ENCODE results near the gene LSAMP. TPM values are rescaled to one million over a fixed set of nuclear protein-coding genes. Genes with fewer than 3 reads are reported as not detected.

LSAMP gene
- total and polyA plus RNA-seq, 2 of the 4 experiments (the other 2 are of a cell fraction) = 7.9 to 8.0 TPM

DNA sequence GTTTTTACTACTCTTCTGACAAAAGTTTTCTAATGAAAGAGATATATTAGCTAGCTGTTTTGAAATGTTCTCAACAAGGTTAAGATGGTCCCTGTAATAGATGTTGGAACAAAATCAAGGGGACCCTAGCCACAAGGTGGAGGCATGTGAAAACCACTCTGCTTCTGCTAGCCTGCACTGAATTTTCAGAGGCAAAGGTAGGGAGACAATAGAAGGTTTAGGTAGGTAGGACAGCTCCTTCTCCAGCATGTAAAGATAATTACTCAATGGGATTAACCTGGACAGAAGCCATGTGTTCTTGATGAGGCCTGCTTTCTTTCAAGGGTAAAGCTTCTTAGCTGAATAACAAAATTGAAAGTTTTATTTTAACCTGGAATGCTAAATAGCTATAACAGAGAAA lies 333.5 kb downstream of the LSAMP start:
- no peak overlapping the region for H3K27ac ChIP-seq (ENCODE audit: insufficient read depth, low read length)
- BruUV-seq (replicated peaks) = no TSS peak
- H2BK5ac ChIP-seq (ENCODE audit: low read depth, low read length, poor library complexity, severe bottlenecking) = no peak overlapping the region
- H3K14ac ChIP-seq (replicated peaks; ENCODE audit: low read depth, low read length) = no peak overlapping the region
- H3K56ac ChIP-seq (ENCODE audit: extremely low read depth, insufficient read depth, low read length) = no peak overlapping the region
- in situ Hi-C loops (cut with MboI; ENCODE audit: low sequenced_read_pairs) = no loop called here
- no peak overlapping the region for H3K4me2 ChIP-seq (ENCODE audit: low read depth, low read length)
- ATAC-seq (ENCODE audit: low read depth) (no peak), DNase-seq (no peak)
- dilution Hi-C loops (cut with HindIII; ENCODE audit: low sequenced_read_pairs, unreplicated experiment) = no loop called here
- TF ChIP-seq RCOR1 (IDR thresholded peaks at IDR 0.05; ENCODE audit: insufficient replicate concordance, low read length) = no peak
- TF ChIP-seq, protein P1, sequence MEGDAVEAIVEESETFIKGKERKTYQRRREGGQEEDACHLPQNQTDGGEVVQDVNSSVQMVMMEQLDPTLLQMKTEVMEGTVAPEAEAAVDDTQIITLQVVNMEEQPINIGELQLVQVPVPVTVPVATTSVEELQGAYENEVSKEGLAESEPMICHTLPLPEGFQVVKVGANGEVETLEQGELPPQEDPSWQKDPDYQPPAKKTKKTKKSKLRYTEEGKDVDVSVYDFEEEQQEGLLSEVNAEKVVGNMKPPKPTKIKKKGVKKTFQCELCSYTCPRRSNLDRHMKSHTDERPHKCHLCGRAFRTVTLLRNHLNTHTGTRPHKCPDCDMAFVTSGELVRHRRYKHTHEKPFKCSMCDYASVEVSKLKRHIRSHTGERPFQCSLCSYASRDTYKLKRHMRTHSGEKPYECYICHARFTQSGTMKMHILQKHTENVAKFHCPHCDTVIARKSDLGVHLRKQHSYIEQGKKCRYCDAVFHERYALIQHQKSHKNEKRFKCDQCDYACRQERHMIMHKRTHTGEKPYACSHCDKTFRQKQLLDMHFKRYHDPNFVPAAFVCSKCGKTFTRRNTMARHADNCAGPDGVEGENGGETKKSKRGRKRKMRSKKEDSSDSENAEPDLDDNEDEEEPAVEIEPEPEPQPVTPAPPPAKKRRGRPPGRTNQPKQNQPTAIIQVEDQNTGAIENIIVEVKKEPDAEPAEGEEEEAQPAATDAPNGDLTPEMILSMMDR (conservative IDR thresholded peaks at IDR 0.05; ENCODE audit: low read depth, low read length) = no peak
- no peak for TF ChIP-seq BHLHE40 (IDR thresholded peaks at IDR 0.05; ENCODE audit: low read depth, low read length)
- TF ChIP-seq MXI1 (IDR thresholded peaks at IDR 0.05; ENCODE audit: borderline replicate concordance, low read depth, low read length) = no peak
- no peak for TF ChIP-seq POLR2A (IDR thresholded peaks at IDR 0.05; ENCODE audit: low read depth, low read length)
- no peak for TF ChIP-seq RAD21 (IDR thresholded peaks at IDR 0.05; ENCODE audit: low read length)
- no peak for TF ChIP-seq CEBPB (IDR thresholded peaks at IDR 0.05; ENCODE audit: low read depth, low read length)
- no peak for TF ChIP-seq FOS (IDR thresholded peaks at IDR 0.05; ENCODE audit: low read depth, low read length)
- H4K91ac ChIP-seq (ENCODE audit: insufficient read depth, low read depth, low read length) = no peak overlapping the region
- no peaks in the 10 kb centered on the region for H4K20me1 ChIP-seq (ENCODE audit: insufficient read depth, low read length)
- H2AK5ac ChIP-seq (ENCODE audit: low read depth, low read length) = no peak overlapping the region
- no peaks in the 10 kb centered on the region for H3K9me3 ChIP-seq (ENCODE audit: control insufficient read depth, insufficient read depth, low read length)
- no peak overlapping the region for H3K18ac ChIP-seq (ENCODE audit: low read depth, low read length)
- H3K4ac ChIP-seq (ENCODE audit: low read depth, low read length) = no peak overlapping the region
- H4K8ac ChIP-seq (ENCODE audit: low read depth in 2 of 2, low read length in 2 of 2) = no peak overlapping the region
- H3K27me3 ChIP-seq (ENCODE audit: control insufficient read depth, insufficient read depth, low read length) = no peaks in the 10 kb centered on the region
- H2BK15ac ChIP-seq (ENCODE audit: low read depth, low read length) = no peak overlapping the region
- no peaks in the 10 kb centered on the region for H3K79me1 ChIP-seq (ENCODE audit: low read depth in 1 of 2, low read length in 2 of 2)
- H3K9me1 ChIP-seq (ENCODE audit: insufficient read depth, low read length) = no peaks in the 10 kb centered on the region
- no peak overlapping the region for H3K4me3 ChIP-seq (ENCODE audit: insufficient read depth, low read depth, low read length)
- H3K9ac ChIP-seq (ENCODE audit: low read depth, low read length) = no peak overlapping the region
- H2AK9ac ChIP-seq (replicated peaks; ENCODE audit: low read depth, low read length, poor library complexity) = no peak overlapping the region
- no peak overlapping the region for H2AFZ ChIP-seq (replicated peaks; ENCODE audit: low read length, poor library complexity)
- H4K5ac ChIP-seq (ENCODE audit: low read depth, low read length) = no peak overlapping the region
- no peak overlapping the region for H2BK20ac ChIP-seq (ENCODE audit: low read depth, low read length)
- ChIA-PET POLR2A (ENCODE audit: unreplicated experiment) (no interaction called here), CTCF (no interaction called here)
- no peaks in the 10 kb centered on the region for H3K36me3 ChIP-seq (ENCODE audit: control insufficient read depth, insufficient read depth, low read length)
- no peak overlapping the region for H2BK120ac ChIP-seq (ENCODE audit: low read depth, low read length)
- H3K23ac ChIP-seq (ENCODE audit: low read depth, low read length) = no peak overlapping the region
- H3K4me1 ChIP-seq (ENCODE audit: control insufficient read depth, insufficient read depth, low read length) = no peaks in the 10 kb centered on the region
- intact Hi-C loops (cut with micrococcal nuclease) = no loop called here
